Stimulated activated CD8-positive, alpha-beta memory T cell treated with anti-CD3 and anti-CD28 coated beads, Interleukin-15, amount 100 ng/mL, for 24 hours (primary cell): ENCODE measurements around the gene MTG2.

Experiments used
- DNase-seq: peaks from one replicate; pipeline ENCODE4 v3.0.0-alpha.2; 2020; ENCODE audit warnings: low read depth

MTG2 gene

GRCh38 chr20:62182469-62183425, at the start of gene MTG2:
Gene MTG2 (plus strand): TSS chr20:62183028. CDS start chr20:62193421, 10,393 bp downstream.
- peak; percentile 89 for DNase-seq

DNA sequence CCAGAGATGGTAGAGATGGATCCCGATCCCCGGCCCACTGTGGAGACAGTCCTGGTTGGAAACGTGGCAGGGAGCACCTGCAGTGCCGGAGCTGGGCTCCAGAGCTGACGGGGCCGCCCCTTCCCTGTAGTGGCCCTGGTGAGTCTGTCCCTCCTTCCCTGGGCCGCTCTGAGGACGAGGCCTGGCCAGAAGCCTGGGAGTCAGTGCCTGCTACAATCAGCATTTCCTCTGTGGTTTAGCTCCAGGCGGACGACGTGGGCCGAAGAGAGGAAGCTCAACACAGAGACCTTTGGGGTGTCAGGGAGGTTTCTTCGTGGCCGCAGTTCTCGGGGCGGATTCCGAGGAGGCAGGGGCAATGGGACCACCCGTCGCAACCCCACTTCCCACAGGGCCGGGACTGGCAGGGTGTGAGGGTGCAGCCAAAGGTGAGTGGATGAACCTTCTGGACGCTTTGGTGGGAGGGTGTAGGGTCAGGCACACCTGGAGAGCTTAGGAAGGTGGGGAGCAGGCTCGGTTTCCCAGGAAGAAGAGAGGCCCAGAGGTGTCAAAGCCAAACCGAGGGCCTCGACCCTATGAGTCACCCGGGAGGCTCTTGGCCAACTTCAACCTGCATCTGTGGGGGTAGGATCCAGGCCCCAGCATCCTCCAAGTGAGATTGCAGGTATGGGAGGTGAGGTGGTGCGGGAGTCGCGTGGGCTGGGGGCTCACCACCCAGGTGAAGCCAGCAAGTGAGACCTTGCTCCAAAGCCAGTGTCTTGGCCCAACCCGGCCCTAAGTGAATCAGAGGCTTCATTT, 49.6 kb upstream of the MTG2 start:
- no peak for DNase-seq

DNA sequence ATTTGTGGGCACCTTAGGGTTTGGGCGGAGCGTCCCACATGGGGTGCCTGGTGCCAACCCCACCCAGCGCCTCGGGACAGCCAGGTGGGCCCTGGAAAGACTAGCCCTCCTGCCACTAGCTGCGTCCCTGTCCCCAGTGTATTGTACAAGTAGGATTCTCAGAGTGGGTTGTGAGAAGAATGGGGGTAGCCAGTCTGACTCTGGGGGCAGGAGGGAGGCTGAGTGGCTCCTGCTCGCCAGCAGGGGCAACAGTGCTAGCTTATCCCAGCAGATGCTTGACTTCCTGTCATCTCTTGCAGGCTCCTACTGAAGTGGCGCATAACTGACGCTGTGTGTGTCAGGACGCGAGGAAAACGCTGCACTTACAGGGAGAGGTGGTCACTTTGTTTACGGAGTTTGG, 49.0 kb upstream of the MTG2 start:
- DNase-seq: no peak

DNA sequence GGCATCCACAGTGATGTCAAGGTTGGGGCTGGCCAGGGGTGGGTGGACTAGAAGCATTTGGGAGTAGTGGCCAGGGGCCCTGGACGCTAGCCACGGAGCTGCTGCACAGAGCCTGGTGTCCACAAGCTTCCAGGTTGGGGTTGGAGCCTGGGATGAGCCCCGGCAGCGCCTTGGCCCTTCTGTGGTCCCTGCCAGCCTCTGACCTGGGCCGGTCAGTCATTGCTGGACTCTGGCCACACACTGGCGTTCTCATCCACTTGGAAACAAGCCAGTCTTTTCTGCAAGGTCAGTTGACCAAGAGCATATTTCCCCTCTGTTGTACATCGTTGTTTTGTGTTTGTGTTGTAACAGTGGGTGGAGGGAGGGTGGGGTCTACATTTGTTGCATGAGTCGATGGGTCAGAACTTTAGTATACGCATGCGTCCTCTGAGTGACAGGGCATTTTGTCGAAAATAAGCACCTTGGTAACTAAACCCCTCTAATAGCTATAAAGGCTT, 48.0 kb upstream of the MTG2 start:
- DNase-seq: no peak

- no peak for DNase-seq
Observed at GRCh38 chr20:62135573-62136266, 47.1 kb upstream of the MTG2 start.

- DNase-seq: no peak
Observed at GRCh38 chr20:62136283-62137091, 46.3 kb upstream of the MTG2 start.

GRCh38 chr20:62137092-62137384, 45.8 kb upstream of the MTG2 start:
- no peak for DNase-seq

GRCh38 chr20:62137478-62138203, 45.2 kb upstream of the MTG2 start:
- DNase-seq: no peak

GRCh38 chr20:62138204-62138543, 44.7 kb upstream of the MTG2 start:
- no peak for DNase-seq

- no peak for DNase-seq
Observed at GRCh38 chr20:62138912-62139311, 43.9 kb upstream of the MTG2 start.

GRCh38 chr20:62139636-62140035, 43.2 kb upstream of the MTG2 start:
- no peak for DNase-seq

GRCh38 chr20:62141043-62141396, 41.8 kb upstream of the MTG2 start:
- DNase-seq: no peak

GRCh38 chr20:62141397-62142251, 41.2 kb upstream of the MTG2 start:
- no peak for DNase-seq

DNA sequence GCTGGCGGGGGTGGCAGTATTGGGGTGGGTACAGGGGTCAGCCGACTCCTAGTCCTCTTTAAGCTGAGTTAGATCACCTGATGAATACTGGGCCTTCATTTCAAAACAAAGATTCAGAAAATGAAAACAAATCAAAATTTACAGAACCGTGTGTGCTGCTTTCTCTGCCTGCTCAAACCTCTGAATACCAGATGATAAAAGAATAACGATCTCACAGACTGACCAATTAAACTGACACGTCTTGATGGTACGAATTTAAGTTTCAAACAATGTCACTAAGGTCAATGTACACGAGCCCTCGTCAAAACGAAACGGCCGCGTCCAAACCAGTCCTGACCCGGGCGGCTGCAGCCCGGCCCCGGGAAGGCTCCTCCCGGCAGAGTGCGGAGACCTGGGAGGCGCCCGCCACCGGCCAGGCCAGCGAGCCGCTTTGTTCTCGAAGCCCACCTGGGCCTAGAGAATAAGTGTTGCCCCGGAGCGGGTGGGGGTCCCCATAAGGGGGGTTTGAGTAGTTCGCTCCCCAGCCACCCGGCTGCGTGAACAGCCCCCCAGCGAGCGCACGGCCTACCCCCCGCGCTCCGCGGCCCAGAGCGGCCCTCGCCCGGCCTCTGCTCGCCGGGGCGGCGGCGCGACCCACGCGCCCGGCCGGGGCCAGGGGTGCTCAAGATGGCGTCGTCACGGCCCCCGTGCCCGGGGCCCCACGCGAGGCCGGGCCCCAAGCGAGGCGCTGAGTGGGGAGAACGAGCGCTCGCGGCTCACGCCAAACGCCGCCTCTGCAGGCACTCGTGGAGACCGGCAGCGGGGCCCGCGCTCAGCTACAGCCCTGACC, 40.4 kb upstream of the MTG2 start:
- no peak for DNase-seq

GRCh38 chr20:62143081-62143956, 39.5 kb upstream of the MTG2 start, which contains the start of the genes PSMA7 and SS18L1:
Gene PSMA7 (minus strand): TSS chr20:62143394. CDS start chr20:62143303, 91 bp downstream.
Gene SS18L1 (plus strand): TSS chr20:62143769. CDS start chr20:62143821, 52 bp downstream.
- peak; percentile 71 for DNase-seq

DNA sequence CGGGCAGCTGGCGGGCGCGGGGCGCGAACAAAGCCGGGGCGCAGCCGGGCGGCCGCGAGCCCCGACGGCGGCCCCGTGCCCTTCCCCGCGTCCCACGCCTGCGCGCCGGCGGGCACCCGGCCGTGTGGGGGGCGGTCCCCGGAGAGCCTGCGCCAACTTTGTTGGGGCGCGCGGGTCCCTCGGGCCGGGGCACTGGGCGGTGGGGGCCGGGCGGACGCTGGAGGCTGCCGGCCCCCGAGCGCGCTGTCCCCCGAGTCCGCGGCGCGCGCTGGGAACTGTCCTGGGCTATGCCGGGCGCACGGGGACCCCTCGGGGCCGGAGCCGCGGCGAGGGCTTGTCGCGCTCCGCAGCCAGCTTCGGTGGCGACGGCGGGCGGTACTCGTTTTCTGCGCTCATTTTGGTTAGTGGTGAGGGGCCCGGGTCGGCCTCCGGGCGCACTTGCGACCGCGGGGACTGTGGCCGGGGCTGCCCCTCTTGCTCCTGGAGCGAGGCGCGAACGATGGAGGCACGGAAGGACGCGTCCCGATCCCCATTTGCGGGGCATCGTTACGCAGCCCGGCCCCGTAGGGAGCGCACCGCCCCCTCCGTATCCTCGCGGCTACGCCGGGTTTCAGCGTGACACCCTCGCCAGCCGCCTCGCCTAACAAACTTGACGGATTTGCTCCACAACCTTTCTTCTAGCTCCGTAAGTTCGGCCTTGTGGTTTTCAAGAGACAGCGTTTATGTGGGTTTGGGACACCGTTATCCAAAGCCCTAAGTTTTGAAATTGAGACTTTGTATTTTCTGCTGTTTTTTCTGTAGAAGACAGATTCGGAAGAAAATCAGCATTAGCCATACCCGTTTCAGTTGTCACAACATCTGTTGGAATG, 38.6 kb upstream of the MTG2 start:
- no peak for DNase-seq

DNA sequence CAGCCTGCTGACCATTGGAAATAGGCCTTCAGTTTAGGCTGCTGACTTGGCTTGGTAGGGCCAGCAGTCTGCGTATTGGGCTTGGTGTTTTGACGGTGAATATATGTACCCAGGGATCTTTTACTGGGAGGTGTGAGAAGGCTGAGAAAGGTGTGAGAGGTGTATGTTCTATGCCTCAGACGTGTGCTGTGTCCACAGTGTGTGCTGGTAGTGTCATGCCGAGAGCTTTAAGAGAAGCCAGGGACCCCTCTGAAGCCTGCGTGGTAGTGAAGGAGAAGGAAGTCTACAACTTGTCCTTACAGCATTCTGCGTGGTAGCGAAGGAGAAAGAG, 37.2 kb upstream of the MTG2 start:
- no peak for DNase-seq
